GM12891 (cell line): ENCODE results near the gene MGAT4D.

Experiments
- PAX5 ChIP-seq: IDR thresholded peaks from 2 replicates; pipeline ENCODE4 v1.6.1; 2011; ENCODE audit warnings: low read length, moderate library complexity, mild to moderate bottlenecking; ENCODE audit not compliant: insufficient read depth, severe bottlenecking
- POLR2A ChIP-seq: IDR thresholded peaks from 2 replicates; pipeline ENCODE4 v1.6.1; 2011; ENCODE audit warnings: low read depth, low read length, control low read depth
- POLR2AphosphoS5 ChIP-seq: IDR thresholded peaks from 2 replicates; pipeline ENCODE4 v1.6.1; 2011; ENCODE audit warnings: low read depth, low read length, control low read depth
- POU2F2 ChIP-seq: IDR thresholded peaks from 2 replicates; pipeline ENCODE4 v1.6.1; 2011; ENCODE audit warnings: low read depth, mild to moderate bottlenecking, control low read depth, low read length, moderate library complexity
- SPI1 ChIP-seq: IDR thresholded peaks from 2 replicates; pipeline ENCODE4 v1.6.1; 2011; ENCODE audit warnings: low read depth, low read length, control low read depth
- TAF1 ChIP-seq: IDR thresholded peaks from 2 replicates; pipeline ENCODE4 v1.6.1; 2011; ENCODE audit warnings: low read depth, low read length, control low read depth

- TF ChIP-seq POLR2AphosphoS5 (no peak), POLR2A (no peak), SPI1 (no peak), TAF1 (no peak), PAX5 (no peak), POU2F2 (no peak)
Measured at GRCh38 chr4:140497405-140497746, 717 bp downstream of the MGAT4D start.
